CD4-positive, alpha-beta T cell treated with Interleukin-15 for 1 hour (primary cell): ENCODE measurements around the gene KCNH2.
"Not testable (repeated sequence)": the region's sequence is repeated elsewhere in the genome, so short reads cannot be mapped to it uniquely, and the experiment has no call there.

ENCODE experiments used
- DNase-seq: peaks from one replicate; pipeline ENCODE4 v3.0.0-alpha.2; 2020

Gene KCNH2, protein sequence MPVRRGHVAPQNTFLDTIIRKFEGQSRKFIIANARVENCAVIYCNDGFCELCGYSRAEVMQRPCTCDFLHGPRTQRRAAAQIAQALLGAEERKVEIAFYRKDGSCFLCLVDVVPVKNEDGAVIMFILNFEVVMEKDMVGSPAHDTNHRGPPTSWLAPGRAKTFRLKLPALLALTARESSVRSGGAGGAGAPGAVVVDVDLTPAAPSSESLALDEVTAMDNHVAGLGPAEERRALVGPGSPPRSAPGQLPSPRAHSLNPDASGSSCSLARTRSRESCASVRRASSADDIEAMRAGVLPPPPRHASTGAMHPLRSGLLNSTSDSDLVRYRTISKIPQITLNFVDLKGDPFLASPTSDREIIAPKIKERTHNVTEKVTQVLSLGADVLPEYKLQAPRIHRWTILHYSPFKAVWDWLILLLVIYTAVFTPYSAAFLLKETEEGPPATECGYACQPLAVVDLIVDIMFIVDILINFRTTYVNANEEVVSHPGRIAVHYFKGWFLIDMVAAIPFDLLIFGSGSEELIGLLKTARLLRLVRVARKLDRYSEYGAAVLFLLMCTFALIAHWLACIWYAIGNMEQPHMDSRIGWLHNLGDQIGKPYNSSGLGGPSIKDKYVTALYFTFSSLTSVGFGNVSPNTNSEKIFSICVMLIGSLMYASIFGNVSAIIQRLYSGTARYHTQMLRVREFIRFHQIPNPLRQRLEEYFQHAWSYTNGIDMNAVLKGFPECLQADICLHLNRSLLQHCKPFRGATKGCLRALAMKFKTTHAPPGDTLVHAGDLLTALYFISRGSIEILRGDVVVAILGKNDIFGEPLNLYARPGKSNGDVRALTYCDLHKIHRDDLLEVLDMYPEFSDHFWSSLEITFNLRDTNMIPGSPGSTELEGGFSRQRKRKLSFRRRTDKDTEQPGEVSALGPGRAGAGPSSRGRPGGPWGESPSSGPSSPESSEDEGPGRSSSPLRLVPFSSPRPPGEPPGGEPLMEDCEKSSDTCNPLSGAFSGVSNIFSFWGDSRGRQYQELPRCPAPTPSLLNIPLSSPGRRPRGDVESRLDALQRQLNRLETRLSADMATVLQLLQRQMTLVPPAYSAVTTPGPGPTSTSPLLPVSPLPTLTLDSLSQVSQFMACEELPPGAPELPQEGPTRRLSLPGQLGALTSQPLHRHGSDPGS

DNA sequence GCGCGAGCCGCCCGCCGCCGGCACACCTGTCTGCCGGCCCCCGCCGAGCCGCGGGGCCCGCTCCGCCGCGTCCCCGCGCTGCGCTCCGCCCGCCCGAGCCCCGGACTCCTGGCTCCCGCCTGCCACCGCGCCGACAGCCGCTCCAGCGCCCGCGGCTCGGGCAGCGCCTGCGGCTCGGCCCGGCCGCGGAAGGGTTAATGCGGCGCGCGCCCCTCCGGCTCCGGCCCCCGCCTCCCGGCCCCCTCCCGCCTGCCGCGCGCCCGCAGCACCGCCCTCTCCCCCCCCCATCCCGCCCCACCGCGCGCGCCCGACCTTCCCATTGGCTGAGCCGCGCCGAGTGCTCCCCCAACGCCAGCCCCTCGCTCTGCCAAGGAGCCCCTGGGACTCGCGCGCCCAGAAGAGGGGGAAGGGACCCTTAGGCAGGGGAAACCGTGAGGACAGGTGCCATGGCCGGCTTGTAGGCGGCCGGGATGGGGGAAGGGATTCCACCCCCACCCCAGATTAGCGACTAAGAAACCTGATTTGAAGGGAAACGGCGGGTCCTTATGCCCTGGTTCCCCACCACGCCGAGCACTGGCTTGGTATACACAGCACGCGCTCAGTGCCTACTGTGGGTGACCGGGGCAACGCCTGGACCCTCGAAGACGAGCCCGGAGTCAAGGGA lies at the start of gene KCNH2:
Gene KCNH2 (minus strand): TSS at position 196 of the 664 bp plus-strand sequence. CDS start 408 bp downstream, outside the sequence.
- peak; percentile 38 for DNase-seq

DNA sequence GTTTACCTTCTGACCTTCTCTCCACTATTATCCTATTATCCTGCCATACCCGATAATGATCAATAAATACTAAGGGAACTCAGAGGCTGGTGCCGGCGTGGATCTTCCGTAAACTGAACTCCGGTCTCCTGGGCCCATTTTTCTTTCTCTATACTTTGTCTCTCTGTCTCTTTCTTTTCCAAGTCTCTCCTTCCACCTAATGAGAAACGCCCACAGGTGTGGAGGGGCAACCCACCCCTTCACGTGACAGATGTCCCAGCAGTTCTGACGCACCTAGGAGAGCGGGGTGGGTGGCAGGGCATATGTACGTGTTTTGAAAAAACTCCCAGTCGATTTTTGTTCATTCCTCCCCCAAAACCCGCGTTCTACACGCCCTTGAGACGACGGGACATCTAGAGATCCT lies 49.6 kb upstream of the KCNH2 start:
- DNase-seq = not testable (repeated sequence)

DNA sequence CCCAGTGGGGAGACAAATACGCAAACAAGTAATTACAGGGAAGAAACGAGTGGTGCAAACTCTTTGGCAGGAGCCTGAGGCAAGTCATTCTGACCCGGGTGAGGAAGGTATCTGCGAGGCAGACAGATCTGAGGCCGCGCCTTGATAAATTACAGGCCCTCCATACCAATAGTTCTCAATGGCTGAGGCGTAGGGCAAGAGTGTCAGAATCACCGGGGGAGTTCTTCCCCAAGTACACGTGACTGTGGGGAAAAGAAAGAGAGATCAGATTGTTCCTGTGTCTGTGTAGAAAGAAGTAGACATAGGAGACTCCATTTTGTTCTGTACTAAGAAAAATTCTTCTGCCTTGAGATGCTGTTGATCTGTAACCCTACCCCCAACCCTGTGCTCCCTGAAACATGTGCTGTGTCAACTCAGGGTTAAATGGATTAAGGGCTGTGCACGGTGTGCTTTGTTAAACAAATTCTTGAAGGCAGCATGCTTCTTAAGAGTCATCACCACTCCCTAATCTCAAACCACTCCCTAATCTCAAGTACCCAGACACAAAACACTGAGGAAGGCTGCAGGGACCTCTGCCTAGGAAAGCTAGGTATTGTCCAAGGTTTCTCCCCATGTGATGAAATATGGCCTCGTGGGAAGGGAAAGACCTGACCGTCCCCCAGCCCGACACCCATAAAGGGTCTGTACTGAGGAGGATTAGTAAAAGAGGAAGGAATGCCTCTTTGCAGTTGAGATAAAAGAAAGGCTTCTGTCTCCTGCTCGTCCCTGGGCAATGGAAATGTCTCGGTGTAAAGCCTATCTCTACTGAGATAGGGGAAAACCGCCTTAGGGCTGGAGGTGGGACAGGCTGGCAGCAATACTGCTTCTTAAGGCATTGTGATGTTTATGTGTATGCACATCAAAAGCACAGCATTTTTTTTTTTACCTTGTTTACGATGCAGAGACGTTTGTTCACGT lies 48.9 kb upstream of the KCNH2 start:
- not testable (repeated sequence) for DNase-seq

DNA sequence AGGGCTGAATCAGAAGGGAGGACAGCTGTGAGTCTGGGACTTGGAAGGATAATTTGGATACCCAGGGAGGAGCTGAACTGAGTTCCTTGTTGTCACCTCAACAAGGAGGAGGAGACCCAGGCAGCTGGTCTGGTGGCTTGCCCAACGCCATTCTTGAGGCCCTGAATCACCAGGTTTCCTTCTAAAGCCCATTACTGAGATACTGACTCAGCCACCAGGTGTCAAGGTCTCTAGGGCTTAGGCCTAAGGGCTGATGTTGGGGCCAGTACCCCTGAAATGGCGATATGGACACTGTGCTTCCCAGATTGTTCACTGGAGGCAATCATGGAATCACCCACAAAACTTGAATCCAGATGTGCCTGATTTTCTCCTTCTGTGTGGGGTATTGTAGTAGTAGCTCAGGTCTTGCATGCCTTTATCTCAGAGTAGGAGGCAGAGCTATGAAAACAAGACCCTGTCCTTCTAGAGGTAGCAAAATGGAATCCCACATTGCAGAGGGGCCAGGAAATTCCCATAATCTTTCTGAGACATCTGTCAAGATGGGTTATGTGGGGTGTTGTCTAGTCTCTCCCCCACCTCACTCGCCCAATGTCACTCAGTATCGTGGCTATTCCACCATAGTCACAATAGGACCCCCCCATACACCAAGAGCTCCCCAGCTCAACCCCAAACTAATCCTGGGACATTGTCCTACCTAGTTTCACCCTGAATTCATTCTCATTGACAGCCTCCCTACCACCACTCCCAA lies 48.0 kb upstream of the KCNH2 start:
- DNase-seq = no peak

DNA sequence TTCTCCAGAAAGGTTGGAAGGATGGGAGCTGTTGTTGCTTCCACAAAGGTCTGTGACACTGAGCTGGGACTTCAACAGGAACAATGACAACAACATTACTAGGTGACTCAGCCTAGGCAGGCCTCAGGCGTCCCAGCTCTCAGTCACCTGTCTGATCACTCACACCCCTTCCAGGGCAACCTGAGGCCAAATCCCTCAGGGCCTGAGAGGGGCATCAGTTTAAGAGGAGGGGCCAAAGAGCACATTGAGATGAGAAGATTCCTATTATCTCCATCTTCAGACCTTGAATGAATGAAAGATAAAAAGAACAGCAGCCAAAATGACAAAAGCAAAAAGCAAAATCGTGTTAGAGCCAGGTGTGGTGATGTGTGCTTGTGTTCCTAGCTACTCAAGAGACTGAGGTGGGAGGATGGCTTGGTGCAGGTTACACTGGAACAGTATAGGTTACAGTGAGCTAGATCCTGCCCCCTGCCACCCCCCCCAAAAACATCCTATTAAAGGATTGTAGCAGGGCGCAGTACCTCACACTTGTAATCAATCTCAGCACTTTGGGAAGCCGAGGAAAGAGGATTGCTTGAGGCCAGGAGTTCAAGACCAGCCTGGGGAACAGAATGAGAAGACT lies 46.4 kb upstream of the KCNH2 start, which contains the start of gene ATG9B:
Gene ATG9B (minus strand): TSS at position 60 of the 622 bp plus-strand sequence. CDS start 71 bp downstream, outside the sequence.
- no peak for DNase-seq

DNA sequence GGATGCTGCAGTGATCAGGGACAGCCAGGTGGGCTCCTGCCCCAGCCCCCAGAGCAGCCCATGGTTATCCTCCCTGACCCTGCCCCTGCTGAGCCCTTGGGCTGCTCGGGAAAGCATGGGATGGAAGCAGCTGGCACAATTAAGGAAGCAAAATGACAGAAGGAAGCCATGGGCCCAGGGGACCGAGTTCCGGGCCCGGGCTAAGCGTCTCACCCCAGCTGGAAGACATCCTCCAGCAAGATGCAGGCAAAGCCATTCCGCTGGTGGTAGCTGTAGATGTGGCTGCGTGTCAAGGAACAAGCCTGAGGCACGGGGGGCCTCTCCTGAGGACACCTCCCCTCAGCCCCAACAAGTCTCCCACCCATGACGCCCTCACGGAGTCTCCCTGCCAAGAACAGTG lies 45.1 kb upstream of the KCNH2 start:
- DNase-seq = no peak

DNA sequence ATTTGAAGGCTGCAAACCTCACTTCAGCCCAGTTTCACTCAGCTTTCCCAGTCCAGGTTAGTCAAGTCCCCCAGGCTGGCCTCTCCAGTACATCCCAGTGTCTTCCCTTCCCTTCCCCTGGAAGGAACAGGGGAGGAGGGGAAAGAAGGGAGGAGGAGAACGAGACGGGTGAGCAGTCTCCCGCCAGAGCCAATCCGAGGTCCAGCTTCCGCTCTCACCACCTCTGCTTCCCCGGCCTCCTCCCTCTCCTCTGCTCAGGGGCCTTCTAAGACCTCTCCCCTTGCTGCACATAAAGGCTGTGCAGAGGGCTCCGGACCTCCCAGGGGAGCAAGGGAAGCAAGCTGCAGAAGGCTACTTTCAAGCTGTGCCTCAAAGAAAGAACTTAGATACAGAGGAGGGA lies 42.1 kb upstream of the KCNH2 start:
- DNase-seq = no peak

DNA sequence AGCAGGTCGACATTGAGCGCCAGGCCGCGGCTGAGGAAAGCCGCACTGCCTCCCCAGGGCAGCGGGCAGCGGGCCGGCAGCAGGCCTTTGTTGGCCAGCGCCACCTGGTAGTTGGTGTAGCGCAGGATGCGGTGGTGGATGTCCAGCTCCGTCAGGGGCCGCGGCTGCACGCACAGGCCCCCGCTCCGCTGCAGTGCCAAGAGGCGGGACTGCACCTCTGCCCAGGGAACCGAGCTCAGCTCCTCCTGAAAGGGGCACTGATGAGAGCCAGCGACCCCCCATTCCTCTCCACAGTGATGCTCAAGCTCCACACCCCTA lies 41.0 kb upstream of the KCNH2 start:
- DNase-seq = no peak

DNA sequence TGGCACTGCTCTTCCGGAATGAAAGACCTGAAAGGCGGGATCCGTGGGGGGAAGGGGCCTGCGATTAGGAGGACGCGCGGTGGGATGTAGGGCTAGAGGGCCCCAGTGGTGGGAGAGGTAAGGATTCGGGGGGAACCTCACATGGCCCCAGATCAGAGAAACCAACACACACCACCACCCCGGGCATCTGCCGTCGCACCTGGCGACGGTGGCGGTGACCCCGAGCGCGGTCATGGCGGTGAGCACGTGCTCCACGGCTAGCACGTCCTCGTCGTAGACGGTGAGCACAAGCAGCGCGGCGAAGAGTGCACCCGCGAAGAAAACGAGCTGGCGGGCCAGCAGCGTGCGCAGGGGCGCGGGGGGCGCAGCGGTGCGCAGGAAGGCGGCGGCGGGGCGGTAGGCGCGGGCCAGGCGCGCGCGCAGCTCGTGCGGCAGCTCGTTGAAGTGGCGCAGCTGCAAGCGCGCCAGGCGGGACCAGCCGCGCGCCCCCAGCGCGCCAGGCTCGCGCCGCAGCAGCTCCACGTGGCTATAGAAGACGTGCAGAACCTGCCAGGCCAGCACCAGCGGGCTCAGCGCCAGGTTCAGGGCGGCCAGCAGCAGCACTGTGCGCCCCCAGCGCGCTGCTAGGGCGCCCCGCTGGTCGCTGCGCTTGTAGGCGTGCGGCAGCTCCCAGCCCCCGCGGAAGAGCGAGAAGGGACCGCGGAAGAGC lies 40.5 kb upstream of the KCNH2 start:
- peak; percentile 32 for DNase-seq

DNA sequence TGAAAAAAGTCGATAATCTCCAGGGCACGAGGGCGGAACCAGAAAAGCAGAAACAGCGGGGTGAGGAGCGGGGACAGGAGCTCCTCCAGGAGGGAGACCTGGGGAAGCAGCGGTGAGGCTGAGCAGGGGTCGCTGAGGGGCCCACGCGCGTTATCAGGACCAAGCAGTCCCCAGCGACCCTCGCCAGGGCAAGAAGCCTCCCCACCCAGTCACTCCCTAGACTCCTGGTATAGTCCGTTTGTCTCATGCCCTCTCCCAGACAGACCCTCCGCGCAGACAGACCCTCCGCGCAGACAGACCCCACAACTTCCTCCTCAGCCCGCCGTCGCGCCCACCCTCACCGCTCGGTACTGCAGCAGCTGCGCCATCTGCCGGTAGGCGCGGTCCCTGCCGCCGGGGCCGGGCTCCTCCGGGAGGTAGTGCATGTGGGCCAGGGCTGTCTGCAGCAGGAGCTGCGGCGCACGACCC lies 39.9 kb upstream of the KCNH2 start:
- peak; percentile 77 for DNase-seq

DNA sequence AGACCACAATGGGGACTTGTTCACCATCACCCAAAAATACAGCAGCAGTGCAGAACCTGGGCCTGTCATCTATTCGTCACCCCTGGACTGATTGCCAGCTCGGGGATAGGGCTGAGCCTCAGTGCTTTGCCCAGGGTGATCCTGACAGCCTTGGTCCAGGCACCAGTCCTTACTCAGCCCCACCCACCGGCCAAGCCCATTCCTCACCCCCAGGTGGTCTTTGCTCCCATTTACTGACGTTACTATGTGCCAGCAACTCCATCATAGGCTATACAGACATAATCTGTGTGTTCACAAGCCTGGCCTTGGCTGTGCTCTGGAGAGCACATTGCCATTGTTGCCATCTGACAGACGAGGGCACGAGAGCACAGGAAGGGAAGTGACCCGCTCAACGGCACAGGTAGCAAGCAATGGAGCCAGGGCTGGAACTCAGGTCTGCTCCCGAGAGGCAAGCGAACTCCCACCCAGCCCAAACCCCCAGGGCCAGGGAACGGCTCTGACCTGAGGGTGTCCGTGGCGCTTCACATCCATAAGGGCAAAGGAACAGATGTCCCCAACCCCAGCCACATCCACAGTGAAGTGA lies 39.3 kb upstream of the KCNH2 start:
- DNase-seq = no peak

DNA sequence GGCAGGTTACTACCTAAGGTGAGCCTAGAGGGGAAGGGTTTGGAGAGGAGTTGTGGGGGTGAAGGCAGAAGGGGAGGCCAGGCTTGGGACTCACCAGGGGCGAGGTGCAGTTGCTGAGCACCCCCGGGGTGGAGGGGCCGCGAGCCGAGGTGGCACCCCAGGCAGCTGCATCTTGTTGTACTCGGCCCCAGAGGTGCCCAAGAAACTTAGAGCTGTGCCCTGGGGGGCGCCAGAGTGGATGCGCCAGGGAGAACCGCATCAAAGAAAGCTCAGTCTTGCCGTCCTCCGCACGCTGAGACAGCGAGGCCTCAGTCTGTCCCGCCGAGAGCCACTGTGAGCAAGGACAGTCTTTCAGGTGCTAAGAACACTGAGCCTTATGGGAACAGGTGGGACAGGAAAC lies 38.8 kb upstream of the KCNH2 start:
- DNase-seq = no peak

DNA sequence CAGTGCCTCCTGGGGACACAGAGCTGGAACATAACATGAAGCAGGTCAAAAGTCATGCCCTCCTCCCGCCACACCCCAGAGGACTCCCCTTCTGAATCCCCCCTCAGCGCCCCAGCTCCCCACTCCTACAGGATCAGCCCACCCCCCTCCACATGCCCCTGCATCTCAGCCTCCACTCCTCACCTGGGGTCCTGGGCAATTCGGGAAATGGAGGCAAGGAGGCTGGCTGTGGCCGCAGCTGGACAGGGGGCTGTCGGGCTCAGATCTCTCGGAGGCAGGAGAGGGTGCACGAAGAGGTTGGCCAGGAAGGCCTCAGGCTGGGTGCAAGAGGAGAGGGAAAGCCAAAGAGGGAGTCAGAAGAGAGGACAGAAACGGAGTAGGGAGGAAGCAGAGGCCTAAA lies 38.4 kb upstream of the KCNH2 start:
- no peak for DNase-seq

DNA sequence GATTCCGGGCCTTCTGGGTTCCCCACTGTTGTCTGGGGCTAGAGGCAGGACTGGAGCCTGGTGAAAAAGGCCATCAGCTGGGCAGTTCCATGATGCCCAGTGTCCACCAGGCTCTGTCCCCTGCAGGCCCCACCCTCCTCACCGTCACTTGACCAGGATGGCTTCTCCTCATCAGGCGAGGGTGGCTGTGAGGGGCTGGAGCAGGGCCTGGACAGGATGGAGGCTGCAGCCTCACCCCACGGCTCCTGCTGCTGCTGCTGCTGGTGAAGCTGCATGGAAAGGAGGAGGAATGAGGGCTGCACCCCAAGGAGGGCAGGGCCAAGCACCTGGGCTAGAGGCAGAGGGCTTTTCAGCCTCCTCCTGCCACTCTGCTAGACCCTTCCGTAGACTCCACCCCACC lies 37.8 kb upstream of the KCNH2 start:
- DNase-seq = no peak

DNA sequence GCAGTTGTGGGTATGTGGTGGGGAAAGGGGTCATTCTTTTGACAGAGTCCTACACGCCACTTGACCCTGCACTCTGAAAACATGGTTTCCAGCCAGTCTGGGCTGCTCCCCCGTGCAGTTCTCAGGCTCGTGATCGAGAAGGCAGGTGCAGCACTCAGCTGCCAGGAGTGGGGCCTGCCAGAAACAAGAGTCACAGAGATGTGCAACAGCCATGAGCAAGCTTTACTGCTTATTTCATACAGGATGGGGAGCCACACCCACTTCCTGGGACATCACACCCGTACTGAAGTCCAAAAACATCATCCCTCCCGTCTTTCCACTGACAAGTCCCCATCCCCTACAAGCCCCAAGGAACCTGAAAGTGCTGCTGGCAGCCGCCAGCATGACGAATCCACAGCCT lies 36.8 kb upstream of the KCNH2 start:
- peak; percentile 44 for DNase-seq

DNA sequence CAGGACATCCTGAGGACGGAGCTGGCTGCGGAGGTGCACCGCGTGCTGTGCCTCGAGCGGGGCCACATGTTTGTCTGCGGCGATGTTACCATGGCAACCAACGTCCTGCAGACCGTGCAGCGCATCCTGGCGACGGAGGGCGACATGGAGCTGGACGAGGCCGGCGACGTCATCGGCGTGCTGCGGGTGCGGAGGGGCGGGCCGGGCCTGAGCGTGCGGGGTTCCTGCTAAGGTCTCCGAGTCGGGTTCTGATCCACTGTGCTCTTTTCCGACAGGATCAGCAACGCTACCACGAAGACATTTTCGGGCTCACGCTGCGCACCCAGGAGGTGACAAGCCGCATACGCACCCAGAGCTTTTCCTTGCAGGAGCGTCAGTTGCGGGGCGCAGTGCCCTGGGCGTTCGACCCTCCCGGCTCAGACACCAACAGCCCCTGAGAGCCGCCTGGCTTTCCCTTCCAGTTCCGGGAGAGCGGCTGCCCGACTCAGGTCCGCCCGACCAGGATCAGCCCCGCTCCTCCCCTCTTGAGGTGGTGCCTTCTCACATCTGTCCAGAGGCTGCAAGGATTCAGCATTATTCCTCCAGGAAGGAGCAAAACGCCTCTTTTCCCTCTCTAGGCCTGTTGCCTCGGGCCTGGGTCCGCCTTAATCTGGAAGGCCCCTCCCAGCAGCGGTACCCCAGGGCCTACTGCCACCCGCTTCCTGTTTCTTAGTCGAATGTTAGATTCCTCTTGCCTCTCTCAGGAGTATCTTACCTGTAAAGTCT lies 35.8 kb upstream of the KCNH2 start:
- DNase-seq = peak; percentile 98

DNA sequence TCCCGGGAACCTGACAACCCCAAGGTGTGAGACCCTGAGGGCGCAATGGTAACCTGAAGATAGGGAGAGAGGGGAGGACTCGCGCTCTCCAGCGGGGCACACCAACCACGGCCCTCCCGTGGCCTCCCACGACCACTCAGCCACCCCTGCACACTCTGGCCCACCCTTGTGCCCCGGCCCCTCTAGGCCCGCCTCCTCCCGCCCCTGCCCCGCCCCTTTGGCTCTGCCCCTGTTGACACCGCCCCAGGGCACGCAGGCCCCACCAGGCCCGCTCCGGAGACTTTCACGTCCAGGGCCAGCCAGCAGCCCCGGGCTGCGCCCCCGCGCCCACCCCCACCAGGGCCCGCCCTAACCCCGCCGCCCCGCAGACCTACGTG lies 35.2 kb upstream of the KCNH2 start:
- no peak for DNase-seq

DNA sequence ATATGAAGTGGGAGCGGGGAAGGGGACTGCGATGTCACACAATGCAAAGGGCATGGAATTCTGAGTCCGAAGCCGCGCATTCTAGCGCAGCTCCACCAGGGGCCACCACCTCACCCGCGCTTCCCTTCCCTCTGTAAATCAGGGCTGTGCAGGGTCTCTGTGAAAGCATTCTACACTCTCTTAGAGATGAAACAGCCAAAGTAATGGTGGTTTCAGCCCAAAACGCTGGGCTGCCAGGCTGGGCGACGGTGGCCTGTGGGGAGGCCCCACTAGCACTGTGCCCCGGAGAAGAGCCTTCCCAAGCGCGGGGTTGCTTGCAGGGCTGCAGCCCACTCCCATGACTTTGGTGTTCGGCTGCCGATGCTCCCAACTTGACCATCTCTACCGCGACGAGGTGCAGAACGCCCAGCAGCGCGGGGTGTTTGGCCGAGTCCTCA lies 34.8 kb upstream of the KCNH2 start:
- no peak for DNase-seq
